Endothelial cell of umbilical vein (primary cell): Measurements from ENCODE around the gene ZDHHC11.
"Not testable (repeated sequence)": the region's sequence is repeated elsewhere in the genome, so short reads cannot be mapped to it uniquely, and the experiment has no call there.

Source experiments
- CTCF ChIP-seq, 2 donors: IDR thresholded peaks; 1 replicate in 1 of 2; 2 replicates in 1 of 2; pipeline ENCODE4 v1.5.1; 2011; ENCODE audit warnings: low read length in 2 of 2, mild to moderate bottlenecking in 2 of 2, moderate library complexity in 2 of 2, control low read depth in 1 of 2, inconsistent platforms in 1 of 2, low read depth in 1 of 2; ENCODE audit not compliant: insufficient read depth in 1 of 2; ENCODE audit errors: extremely low read depth in 1 of 2
- EZH2 ChIP-seq: IDR thresholded peaks from 2 replicates; pipeline ENCODE4 v1.6.1; 2012; ENCODE audit warnings: borderline replicate concordance, low read depth, mild to moderate bottlenecking, moderate library complexity, low read length, inconsistent platforms; ENCODE audit not compliant: severe bottlenecking
- JUN ChIP-seq: IDR thresholded peaks from 2 replicates; pipeline ENCODE4 v1.6.1; 2011; ENCODE audit warnings: borderline replicate concordance, low read depth; ENCODE audit not compliant: insufficient read length, insufficient read depth
- MYC ChIP-seq: IDR thresholded peaks from one replicate; pipeline ENCODE4 v1.6.1; 2011; ENCODE audit warnings: mild to moderate bottlenecking, low read depth, low read length
- POLR2A ChIP-seq: IDR thresholded peaks from 2 replicates; pipeline ENCODE4 v1.6.1; 2012; ENCODE audit warnings: low read depth, mild to moderate bottlenecking, control low read depth, low read length
- POLR2AphosphoS5 ChIP-seq: IDR thresholded peaks from 2 replicates; pipeline ENCODE4 v1.6.1; 2012; ENCODE audit warnings: low read depth, mild to moderate bottlenecking, control low read depth, low read length, moderate library complexity; ENCODE audit not compliant: insufficient read depth

GRCh38 chr5:787857-788233, 62.9 kb downstream of the ZDHHC11 start:
- TF ChIP-seq CTCF (IDR thresholded peaks at IDR 0.05; ENCODE audit: extremely low read depth in 1 of 2, insufficient read depth in 1 of 2, low read depth in 1 of 2, low read length in 2 of 2); POLR2A; JUN; EZH2; POLR2AphosphoS5; MYC: not testable (repeated sequence)
